NB4 (cell line): ENCODE measurements around the gene SPNS3.

Experiments used
- CTCF ChIP-seq: IDR thresholded peaks from one replicate; pipeline ENCODE4 v1.5.1; 2012; ENCODE audit warnings: low read depth, low read length
- POLR2A ChIP-seq: IDR thresholded peaks from 2 replicates; pipeline ENCODE4 v1.6.1; 2011; ENCODE audit warnings: mild to moderate bottlenecking; ENCODE audit not compliant: insufficient read length; ENCODE audit errors: extremely low read depth

GRCh38 chr17:4438162-4438944 is 4.6 kb downstream of the SPNS3 start:
- no peak for TF ChIP-seq CTCF
- TF ChIP-seq POLR2A: no peak
